Colonic mucosa (tissue), 4 donors: ENCODE results near the gene USE1. TPM values are rescaled to one million over a fixed set of nuclear protein-coding genes. Genes with fewer than 3 reads are reported as not detected.

Experiments
- DNase-seq: peaks from one replicate; pipeline ENCODE4 v3.0.0-alpha.2; 2020
- H3K27ac ChIP-seq: fragments of 200-600 bp; one replicate; pipeline ENCODE4 v1.8.0; 2021
- H3K27me3 ChIP-seq: fragments of 200-600 bp; one replicate; pipeline ENCODE4 v1.8.0; 2021
- H3K36me3 ChIP-seq: fragments of 200-600 bp; one replicate; pipeline ENCODE4 v1.8.0; 2021
- H3K4me1 ChIP-seq: fragments of 200-600 bp; one replicate; pipeline ENCODE4 v1.8.0; 2021; ENCODE audit warnings: mild to moderate bottlenecking
- H3K4me3 ChIP-seq: fragments of 200-600 bp; one replicate; pipeline ENCODE4 v1.8.0; 2021
- H3K9ac ChIP-seq, 2 donors: one replicate each; pipeline ENCODE4 v1.7.0; 2013; ENCODE audit warnings: control low read depth in 2 of 2, low read depth in 2 of 2, low read length in 2 of 2
- H3K9me3 ChIP-seq: fragments of 200-600 bp; one replicate; pipeline ENCODE4 v1.8.0; 2021
- intact Hi-C: fragments of 100-400 bp; cut with DNase I; formaldehyde crosslinking; loops from one replicate; pipeline ENCODE4 v1.14.1; 2022
- total RNA-seq, 2 donors: library from RNA; stranded (reverse); fragmentation: NEBNext Ultra II Directional in 1 of 2; extraction: Animal tissue kit (Norgen Biotek cat#: 25700) in 1 of 2; gene quantifications; one replicate each; pipeline ENCODE4 v1.2.1, GENCODE V29; 2021
- TF ChIP-seq, protein P1 (sequence below): fragments of 200-600 bp; IDR thresholded peaks from one replicate; pipeline ENCODE4 v1.8.0; 2022; ENCODE audit warnings: antibody characterized with exemption, mild to moderate bottlenecking
- donor health status: healthy.
- donor health status: DM: no; HTN: no; CAD: no.
- donor health status: DM: no; HTN: no; CAD: no.

USE1 gene
- total RNA-seq, 2 donors from 2014 or later = 18.2 to 22.4 TPM

DNA sequence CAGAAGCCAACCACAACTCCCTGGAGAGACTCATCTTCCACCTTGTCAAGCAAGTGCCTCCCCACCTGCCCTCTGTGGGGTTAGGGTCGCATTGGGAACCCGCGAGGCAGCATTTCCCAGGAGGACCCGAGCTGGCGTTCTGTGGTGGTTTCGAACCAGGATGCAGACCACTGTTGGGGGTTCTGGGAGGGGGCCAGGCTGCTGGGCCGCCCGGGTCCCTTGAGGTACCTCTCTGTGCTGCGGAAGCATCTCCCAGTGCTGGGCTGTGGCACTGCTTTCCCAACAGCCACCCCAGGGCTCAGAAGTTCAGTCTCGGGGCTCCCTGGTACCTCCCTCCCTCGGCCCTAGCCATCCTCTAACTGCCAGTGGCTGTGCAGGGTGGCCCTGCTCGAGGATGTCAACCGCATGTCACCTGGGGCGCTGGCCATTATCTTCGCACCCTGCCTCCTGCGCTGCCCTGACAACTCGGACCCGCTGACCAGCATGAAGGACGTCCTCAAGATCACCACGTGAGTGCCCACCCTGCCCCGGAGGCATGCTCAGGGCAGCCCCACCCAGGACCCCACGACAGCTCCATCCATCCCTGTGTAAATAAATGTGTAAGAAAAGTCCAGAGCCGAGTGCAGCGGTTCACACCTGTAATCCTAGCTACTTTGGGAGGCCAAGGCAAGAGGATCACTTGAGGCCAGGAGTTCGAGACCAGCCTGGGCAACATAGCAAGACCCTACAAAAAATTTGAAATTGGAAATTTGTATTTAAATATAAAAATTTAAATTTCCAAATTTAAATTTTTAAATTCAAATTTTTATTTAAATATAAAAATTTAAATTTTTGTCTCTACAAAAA, 8.2 kb upstream of the USE1 start:
- H3K9ac ChIP-seq = no peak overlapping the region
- TF ChIP-seq, protein P1, sequence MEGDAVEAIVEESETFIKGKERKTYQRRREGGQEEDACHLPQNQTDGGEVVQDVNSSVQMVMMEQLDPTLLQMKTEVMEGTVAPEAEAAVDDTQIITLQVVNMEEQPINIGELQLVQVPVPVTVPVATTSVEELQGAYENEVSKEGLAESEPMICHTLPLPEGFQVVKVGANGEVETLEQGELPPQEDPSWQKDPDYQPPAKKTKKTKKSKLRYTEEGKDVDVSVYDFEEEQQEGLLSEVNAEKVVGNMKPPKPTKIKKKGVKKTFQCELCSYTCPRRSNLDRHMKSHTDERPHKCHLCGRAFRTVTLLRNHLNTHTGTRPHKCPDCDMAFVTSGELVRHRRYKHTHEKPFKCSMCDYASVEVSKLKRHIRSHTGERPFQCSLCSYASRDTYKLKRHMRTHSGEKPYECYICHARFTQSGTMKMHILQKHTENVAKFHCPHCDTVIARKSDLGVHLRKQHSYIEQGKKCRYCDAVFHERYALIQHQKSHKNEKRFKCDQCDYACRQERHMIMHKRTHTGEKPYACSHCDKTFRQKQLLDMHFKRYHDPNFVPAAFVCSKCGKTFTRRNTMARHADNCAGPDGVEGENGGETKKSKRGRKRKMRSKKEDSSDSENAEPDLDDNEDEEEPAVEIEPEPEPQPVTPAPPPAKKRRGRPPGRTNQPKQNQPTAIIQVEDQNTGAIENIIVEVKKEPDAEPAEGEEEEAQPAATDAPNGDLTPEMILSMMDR = no peak
- no peaks in the 10 kb centered on the region for H3K36me3 ChIP-seq
- intact Hi-C loops = no loop called here
- H3K27me3 ChIP-seq = no peaks in the 10 kb centered on the region
- DNase-seq = no peak
- no peak overlapping the region for H3K27ac ChIP-seq
- H3K4me1 ChIP-seq = no peaks in the 10 kb centered on the region
- no peaks in the 10 kb centered on the region for H3K9me3 ChIP-seq
- no peak overlapping the region for H3K4me3 ChIP-seq

DNA sequence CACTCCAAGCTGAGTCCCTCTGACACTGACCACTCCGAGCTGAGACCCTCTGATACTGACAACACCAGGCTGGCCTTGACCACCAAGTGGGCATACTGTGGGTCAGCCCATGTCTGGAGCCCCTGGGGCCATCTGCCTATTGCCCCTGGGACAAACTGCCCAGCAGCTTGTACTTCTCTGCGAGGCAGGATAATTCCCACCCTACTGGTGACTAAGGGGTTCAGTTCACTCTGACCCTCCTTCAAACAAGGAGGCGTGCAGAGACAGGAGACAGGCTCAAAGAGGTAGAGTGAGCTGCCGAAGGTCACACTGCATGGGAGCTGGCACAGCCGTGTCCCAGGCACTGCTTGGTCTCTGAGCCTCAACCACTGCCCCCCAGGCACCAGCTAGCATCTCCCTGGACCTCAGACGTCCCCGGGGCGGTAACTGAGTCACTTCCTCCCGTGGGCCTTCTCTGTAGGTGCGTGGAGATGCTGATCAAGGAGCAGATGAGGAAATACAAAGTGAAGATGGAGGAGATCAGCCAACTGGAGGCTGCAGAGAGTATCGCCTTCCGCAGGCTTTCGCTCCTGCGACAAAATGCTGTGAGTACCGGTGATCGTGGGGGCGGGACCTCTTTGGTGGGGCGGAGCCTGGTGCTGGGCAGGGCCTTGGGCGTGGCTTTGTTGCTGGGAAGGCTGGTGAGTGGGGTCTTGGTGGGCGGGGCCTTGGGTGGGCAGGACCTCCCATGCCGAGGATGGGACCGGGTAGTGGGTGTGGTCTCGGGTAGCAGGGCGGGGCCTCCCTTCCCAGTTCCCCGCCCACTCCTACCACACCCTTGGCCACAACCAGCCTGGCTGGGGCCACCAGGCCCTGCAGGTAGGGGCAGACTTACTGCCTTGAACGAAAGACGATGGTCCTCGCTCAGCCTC, 5.8 kb upstream of the USE1 start:
- H3K4me1 ChIP-seq = no peaks in the 10 kb centered on the region
- intact Hi-C loops = no loop called here

DNA sequence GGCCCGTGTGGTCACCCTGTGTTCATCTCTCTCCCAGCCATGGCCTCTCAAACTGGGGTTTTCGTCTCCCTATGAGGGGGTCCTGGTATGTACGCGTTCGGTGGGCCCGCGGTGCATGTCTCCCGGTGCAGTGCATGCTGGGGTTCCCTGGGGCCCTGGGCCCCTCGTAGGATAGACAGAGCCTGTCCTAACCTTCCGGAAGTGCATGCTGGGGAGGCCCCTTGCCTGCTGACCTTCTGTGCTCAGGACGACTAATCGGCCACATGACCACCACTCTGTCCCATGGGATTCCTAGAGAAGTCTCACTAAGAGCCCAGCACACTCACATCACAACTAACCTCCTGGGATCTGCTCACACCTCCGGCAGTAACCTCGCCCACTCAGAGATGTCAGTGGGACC, 4.9 kb upstream of the USE1 start:
- no peaks in the 10 kb centered on the region for H3K36me3 ChIP-seq
- intact Hi-C loops = no loop called here
- no peak overlapping the region for H3K4me3 ChIP-seq
- H3K27me3 ChIP-seq = no peaks in the 10 kb centered on the region
- TF ChIP-seq, protein P1 = no peak
- no peak overlapping the region for H3K9ac ChIP-seq
- no peak for DNase-seq
- H3K27ac ChIP-seq = no peak overlapping the region
- H3K4me1 ChIP-seq = peaks cover 3% of the 10 kb centered on the region
- no peaks in the 10 kb centered on the region for H3K9me3 ChIP-seq

More for the DNA sequence above, 5.8 kb upstream of the USE1 start:
- no peak overlapping the region for H3K4me3 ChIP-seq
- no peak overlapping the region for H3K9ac ChIP-seq
- no peak overlapping the region for H3K27ac ChIP-seq
- no peaks in the 10 kb centered on the region for H3K36me3 ChIP-seq
- peak; percentile 39 for DNase-seq
- H3K9me3 ChIP-seq = no peaks in the 10 kb centered on the region
- H3K27me3 ChIP-seq = no peaks in the 10 kb centered on the region
- TF ChIP-seq, protein P1 = no peak

DNA sequence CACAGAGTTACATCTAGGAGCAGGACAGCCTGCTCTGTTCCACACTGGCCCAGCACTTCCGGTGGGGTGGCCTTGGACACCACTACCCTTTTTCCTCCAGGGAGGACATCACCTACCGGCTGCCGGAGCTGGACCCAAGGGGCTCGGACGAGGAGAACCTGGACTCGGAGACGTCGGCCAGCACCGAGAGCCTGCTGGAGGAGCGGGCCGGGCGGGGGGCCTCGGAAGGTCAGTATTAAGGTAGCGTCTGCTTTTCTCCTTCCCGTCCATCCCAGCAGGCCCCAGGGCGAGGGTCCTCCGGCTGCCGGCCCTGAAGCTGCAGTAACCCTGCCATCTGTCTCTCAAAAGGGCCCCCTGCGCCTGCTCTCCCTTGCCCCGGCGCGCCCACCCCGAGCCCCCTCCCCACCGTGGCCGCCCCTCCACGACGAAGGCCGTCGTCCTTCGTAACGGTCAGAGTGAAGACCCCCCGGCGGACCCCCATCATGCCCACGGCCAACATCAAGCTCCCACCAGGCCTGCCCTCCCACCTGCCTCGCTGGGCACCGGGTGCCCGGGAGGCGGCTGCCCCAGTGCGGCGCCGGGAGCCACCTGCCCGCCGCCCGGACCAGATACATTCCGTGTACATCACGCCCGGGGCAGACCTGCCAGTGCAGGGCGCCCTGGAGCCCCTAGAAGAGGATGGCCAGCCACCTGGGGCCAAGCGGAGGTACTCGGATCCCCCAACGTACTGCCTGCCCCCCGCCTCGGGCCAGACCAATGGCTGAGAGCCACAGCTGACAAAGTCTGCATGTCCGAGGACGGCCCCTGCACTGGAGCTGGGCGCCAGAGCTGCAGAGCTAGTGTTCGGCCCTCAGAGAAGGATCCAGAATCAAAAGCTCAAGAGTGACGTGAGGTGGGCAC, 3.4 kb upstream of the USE1 start:
- no peak overlapping the region for H3K4me3 ChIP-seq
- no peak overlapping the region for H3K9ac ChIP-seq
- DNase-seq = no peak
- H3K9me3 ChIP-seq = no peaks in the 10 kb centered on the region
- intact Hi-C loops = no loop called here
- TF ChIP-seq, protein P1 = no peak
- H3K27ac ChIP-seq = no peak overlapping the region
- H3K36me3 ChIP-seq = no peaks in the 10 kb centered on the region
- H3K4me1 ChIP-seq = peaks cover 3% of the 10 kb centered on the region
- H3K27me3 ChIP-seq = no peaks in the 10 kb centered on the region

DNA sequence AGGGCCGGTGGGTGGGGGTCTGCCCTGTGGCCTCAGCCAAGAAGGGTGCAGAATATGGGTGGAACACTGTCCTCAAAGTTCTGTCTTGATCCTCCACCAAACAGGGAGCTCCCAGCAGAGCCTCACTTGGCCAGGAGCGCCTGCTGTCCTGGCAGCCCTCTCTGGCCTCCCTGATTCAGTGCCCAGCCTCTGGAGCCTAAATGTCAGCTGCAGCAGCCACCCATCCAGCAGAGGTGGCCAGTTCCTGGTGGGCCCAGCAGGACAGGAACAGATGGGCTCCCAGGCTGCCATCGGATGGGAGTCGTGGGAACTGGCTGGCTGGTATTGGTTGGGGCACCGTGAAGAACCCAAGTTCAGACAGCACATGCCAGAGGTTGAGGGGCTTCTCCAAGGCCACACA, 1.8 kb upstream of the USE1 start:
- intact Hi-C loops = no loop called here
- TF ChIP-seq, protein P1 = no peak
- Histone ChIP-seq H3K36me3 (no peaks in the 10 kb centered on the region), H3K9ac (no peak overlapping the region), H3K4me1 (peaks cover 3% of the 10 kb centered on the region), H3K9me3 (no peaks in the 10 kb centered on the region), H3K27me3 (no peaks in the 10 kb centered on the region), H3K27ac (no peak overlapping the region), H3K4me3 (no peak overlapping the region)
- DNase-seq = no peak
